ENCODE data around the gene CHAD.

GRCh38 chr17:50464121-50464520 is 4.6 kb downstream of the CHAD start:
- TF ChIP-seq, protein P1, sequence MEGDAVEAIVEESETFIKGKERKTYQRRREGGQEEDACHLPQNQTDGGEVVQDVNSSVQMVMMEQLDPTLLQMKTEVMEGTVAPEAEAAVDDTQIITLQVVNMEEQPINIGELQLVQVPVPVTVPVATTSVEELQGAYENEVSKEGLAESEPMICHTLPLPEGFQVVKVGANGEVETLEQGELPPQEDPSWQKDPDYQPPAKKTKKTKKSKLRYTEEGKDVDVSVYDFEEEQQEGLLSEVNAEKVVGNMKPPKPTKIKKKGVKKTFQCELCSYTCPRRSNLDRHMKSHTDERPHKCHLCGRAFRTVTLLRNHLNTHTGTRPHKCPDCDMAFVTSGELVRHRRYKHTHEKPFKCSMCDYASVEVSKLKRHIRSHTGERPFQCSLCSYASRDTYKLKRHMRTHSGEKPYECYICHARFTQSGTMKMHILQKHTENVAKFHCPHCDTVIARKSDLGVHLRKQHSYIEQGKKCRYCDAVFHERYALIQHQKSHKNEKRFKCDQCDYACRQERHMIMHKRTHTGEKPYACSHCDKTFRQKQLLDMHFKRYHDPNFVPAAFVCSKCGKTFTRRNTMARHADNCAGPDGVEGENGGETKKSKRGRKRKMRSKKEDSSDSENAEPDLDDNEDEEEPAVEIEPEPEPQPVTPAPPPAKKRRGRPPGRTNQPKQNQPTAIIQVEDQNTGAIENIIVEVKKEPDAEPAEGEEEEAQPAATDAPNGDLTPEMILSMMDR (conservative IDR thresholded peaks at IDR 0.05; ENCODE audit: low read depth, low read length): no peak
- no peak for TF ChIP-seq BHLHE40 (IDR thresholded peaks at IDR 0.05; ENCODE audit: low read depth, low read length)
- TF ChIP-seq NFE2L2 (IDR thresholded peaks at IDR 0.05; ENCODE audit: low read depth, low read length): no peak
- TF ChIP-seq POLR2A (IDR thresholded peaks at IDR 0.05; ENCODE audit: low read depth, low read length): no peak
- TF ChIP-seq RCOR1 (IDR thresholded peaks at IDR 0.05; ENCODE audit: insufficient replicate concordance, low read length): no peak
- TF ChIP-seq RFX5 (IDR thresholded peaks at IDR 0.05; ENCODE audit: low read depth, low read length): no peak
- TF ChIP-seq RAD21 (IDR thresholded peaks at IDR 0.05; ENCODE audit: low read length): no peak
- TF ChIP-seq CHD1 (IDR thresholded peaks at IDR 0.05; ENCODE audit: low read depth, low read length): no peak
- TF ChIP-seq, protein P2, sequence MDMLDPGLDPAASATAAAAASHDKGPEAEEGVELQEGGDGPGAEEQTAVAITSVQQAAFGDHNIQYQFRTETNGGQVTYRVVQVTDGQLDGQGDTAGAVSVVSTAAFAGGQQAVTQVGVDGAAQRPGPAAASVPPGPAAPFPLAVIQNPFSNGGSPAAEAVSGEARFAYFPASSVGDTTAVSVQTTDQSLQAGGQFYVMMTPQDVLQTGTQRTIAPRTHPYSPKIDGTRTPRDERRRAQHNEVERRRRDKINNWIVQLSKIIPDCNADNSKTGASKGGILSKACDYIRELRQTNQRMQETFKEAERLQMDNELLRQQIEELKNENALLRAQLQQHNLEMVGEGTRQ (IDR thresholded peaks at IDR 0.05; ENCODE audit: low read depth, low read length): no peak
- TF ChIP-seq ELK1 (IDR thresholded peaks at IDR 0.05; ENCODE audit: borderline replicate concordance, low read depth, low read length): no peak
- TF ChIP-seq MAZ (IDR thresholded peaks at IDR 0.05; ENCODE audit: borderline replicate concordance, low read depth, low read length): no peak
- TF ChIP-seq MAFK (IDR thresholded peaks at IDR 0.05; ENCODE audit: low read depth, low read length): no peak
